ENCODE results near the gene THSD4.

THSD4 gene

GRCh38 chr15:71352125-71352524, 236.9 kb downstream of the THSD4 start:
- Histone ChIP-seq H3K4me2 (ENCODE audit: low read length) (no peak overlapping the region), H3K4me1 (ENCODE audit: control insufficient read depth, insufficient read depth, low read length) (peaks cover 2% of the 10 kb centered on the region), H3K4me3 (ENCODE audit: low read length) (no peak overlapping the region), H3K27me3 (ENCODE audit: control insufficient read depth, insufficient read depth, low read length) (no peaks in the 10 kb centered on the region), H3K36me3 (ENCODE audit: insufficient read depth, low read length) (peaks cover 6% of the 10 kb centered on the region), H3K9me3 (replicated peaks; ENCODE audit: low read length) (no peaks in the 10 kb centered on the region), H3K9ac (ENCODE audit: low read depth, low read length) (no peak overlapping the region)

- no peaks in the 10 kb centered on the region for H3K27me3 ChIP-seq (ENCODE audit: control insufficient read depth, insufficient read depth, low read length)
- no peaks in the 10 kb centered on the region for H3K9me3 ChIP-seq (replicated peaks; ENCODE audit: low read length)
- H3K4me1 ChIP-seq (ENCODE audit: control insufficient read depth, insufficient read depth, low read length) = peaks cover 4% of the 10 kb centered on the region
- H3K4me2 ChIP-seq (ENCODE audit: low read length) = no peak overlapping the region
- H3K36me3 ChIP-seq (ENCODE audit: insufficient read depth, low read length) = peaks cover 6% of the 10 kb centered on the region
- H3K4me3 ChIP-seq (ENCODE audit: low read length) = no peak overlapping the region
- H3K9ac ChIP-seq (ENCODE audit: low read depth, low read length) = no peak overlapping the region
These were observed 237.5 kb downstream of the THSD4 start for GRCh38 chr15:71352765-71353164.

GRCh38 chr15:71353171-71353570, 237.9 kb downstream of the THSD4 start:
- peaks cover 6% of the 10 kb centered on the region for H3K36me3 ChIP-seq (ENCODE audit: insufficient read depth, low read length)
- H3K4me2 ChIP-seq (ENCODE audit: low read length) = no peak overlapping the region
- no peak overlapping the region for H3K4me3 ChIP-seq (ENCODE audit: low read length)

GRCh38 chr15:71355268-71355667, 240.0 kb downstream of the THSD4 start:
- Histone ChIP-seq H3K4me3 (ENCODE audit: low read length) (no peak overlapping the region), H3K9ac (ENCODE audit: low read depth, low read length) (no peak overlapping the region), H3K27me3 (ENCODE audit: control insufficient read depth, insufficient read depth, low read length) (no peaks in the 10 kb centered on the region), H3K4me2 (ENCODE audit: low read length) (no peak overlapping the region), H3K36me3 (ENCODE audit: insufficient read depth, low read length) (peaks cover 6% of the 10 kb centered on the region), H3K9me3 (replicated peaks; ENCODE audit: low read length) (no peaks in the 10 kb centered on the region), H3K4me1 (ENCODE audit: control insufficient read depth, insufficient read depth, low read length) (peaks cover 4% of the 10 kb centered on the region)

More at GRCh38 chr15:71353171-71353570, 237.9 kb downstream of the THSD4 start:
- H3K9me3 ChIP-seq (replicated peaks; ENCODE audit: low read length) = no peaks in the 10 kb centered on the region
- H3K4me1 ChIP-seq (ENCODE audit: control insufficient read depth, insufficient read depth, low read length) = peaks cover 4% of the 10 kb centered on the region
- no peak overlapping the region for H3K9ac ChIP-seq (ENCODE audit: low read depth, low read length)
- no peaks in the 10 kb centered on the region for H3K27me3 ChIP-seq (ENCODE audit: control insufficient read depth, insufficient read depth, low read length)

GRCh38 chr15:71357321-71357732, 242.1 kb downstream of the THSD4 start:
- H3K4me3 ChIP-seq (ENCODE audit: low read length) = no peak overlapping the region
- H3K9ac ChIP-seq (ENCODE audit: low read depth, low read length) = no peak overlapping the region
- peaks cover 1% of the 10 kb centered on the region for H3K36me3 ChIP-seq (ENCODE audit: insufficient read depth, low read length)
- peaks cover 4% of the 10 kb centered on the region for H3K4me1 ChIP-seq (ENCODE audit: control insufficient read depth, insufficient read depth, low read length)
- H3K9me3 ChIP-seq (replicated peaks; ENCODE audit: low read length) = no peaks in the 10 kb centered on the region
- no peaks in the 10 kb centered on the region for H3K27me3 ChIP-seq (ENCODE audit: control insufficient read depth, insufficient read depth, low read length)
- H3K4me2 ChIP-seq (ENCODE audit: low read length) = no peak overlapping the region

- Histone ChIP-seq H3K36me3 (ENCODE audit: insufficient read depth, low read length) (no peaks in the 10 kb centered on the region), H3K4me3 (ENCODE audit: low read length) (no peak overlapping the region), H3K4me1 (ENCODE audit: control insufficient read depth, insufficient read depth, low read length) (peaks cover 4% of the 10 kb centered on the region), H3K27me3 (ENCODE audit: control insufficient read depth, insufficient read depth, low read length) (no peaks in the 10 kb centered on the region), H3K4me2 (ENCODE audit: low read length) (no peak overlapping the region), H3K9me3 (replicated peaks; ENCODE audit: low read length) (no peaks in the 10 kb centered on the region), H3K9ac (ENCODE audit: low read depth, low read length) (no peak overlapping the region)
These were observed 242.7 kb downstream of the THSD4 start for GRCh38 chr15:71357967-71358366.

- no peak overlapping the region for H3K9ac ChIP-seq (ENCODE audit: low read depth, low read length)
- no peaks in the 10 kb centered on the region for H3K9me3 ChIP-seq (replicated peaks; ENCODE audit: low read length)
- no peak overlapping the region for H3K4me3 ChIP-seq (ENCODE audit: low read length)
- peaks cover 4% of the 10 kb centered on the region for H3K4me1 ChIP-seq (ENCODE audit: control insufficient read depth, insufficient read depth, low read length)
- H3K4me2 ChIP-seq (ENCODE audit: low read length) = no peak overlapping the region
- H3K27me3 ChIP-seq (ENCODE audit: control insufficient read depth, insufficient read depth, low read length) = no peaks in the 10 kb centered on the region
- no peaks in the 10 kb centered on the region for H3K36me3 ChIP-seq (ENCODE audit: insufficient read depth, low read length)
These were observed 244.0 kb downstream of the THSD4 start for GRCh38 chr15:71359246-71359645.

- H3K36me3 ChIP-seq (ENCODE audit: insufficient read depth, low read length) = no peaks in the 10 kb centered on the region
- H3K27me3 ChIP-seq (ENCODE audit: control insufficient read depth, insufficient read depth, low read length) = no peaks in the 10 kb centered on the region
- H3K4me3 ChIP-seq (ENCODE audit: low read length) = no peak overlapping the region
- H3K4me1 ChIP-seq (ENCODE audit: control insufficient read depth, insufficient read depth, low read length) = no peaks in the 10 kb centered on the region
- H3K9me3 ChIP-seq (replicated peaks; ENCODE audit: low read length) = no peaks in the 10 kb centered on the region
- H3K4me2 ChIP-seq (ENCODE audit: low read length) = no peak overlapping the region
- H3K9ac ChIP-seq (ENCODE audit: low read depth, low read length) = no peak overlapping the region
These were observed 247.3 kb downstream of the THSD4 start for GRCh38 chr15:71362556-71362955.

GRCh38 chr15:71362987-71363968, 248.0 kb downstream of the THSD4 start:
- Histone ChIP-seq H3K4me2 (ENCODE audit: low read length) (no peak overlapping the region), H3K4me3 (ENCODE audit: low read length) (no peak overlapping the region), H3K9ac (ENCODE audit: low read depth, low read length) (no peak overlapping the region), H3K9me3 (replicated peaks; ENCODE audit: low read length) (no peaks in the 10 kb centered on the region), H3K36me3 (ENCODE audit: insufficient read depth, low read length) (no peaks in the 10 kb centered on the region), H3K4me1 (ENCODE audit: control insufficient read depth, insufficient read depth, low read length) (no peaks in the 10 kb centered on the region), H3K27me3 (ENCODE audit: control insufficient read depth, insufficient read depth, low read length) (no peaks in the 10 kb centered on the region)

GRCh38 chr15:71364117-71364584, 248.9 kb downstream of the THSD4 start:
- no peak overlapping the region for H3K4me3 ChIP-seq (ENCODE audit: low read length)
- H3K9ac ChIP-seq (ENCODE audit: low read depth, low read length) = no peak overlapping the region
- H3K27me3 ChIP-seq (ENCODE audit: control insufficient read depth, insufficient read depth, low read length) = no peaks in the 10 kb centered on the region
- H3K4me2 ChIP-seq (ENCODE audit: low read length) = no peak overlapping the region
- H3K9me3 ChIP-seq (replicated peaks; ENCODE audit: low read length) = no peaks in the 10 kb centered on the region
- H3K4me1 ChIP-seq (ENCODE audit: control insufficient read depth, insufficient read depth, low read length) = no peaks in the 10 kb centered on the region
- no peaks in the 10 kb centered on the region for H3K36me3 ChIP-seq (ENCODE audit: insufficient read depth, low read length)

- H3K4me1 ChIP-seq (ENCODE audit: control insufficient read depth, insufficient read depth, low read length) = no peaks in the 10 kb centered on the region
- no peaks in the 10 kb centered on the region for H3K27me3 ChIP-seq (ENCODE audit: control insufficient read depth, insufficient read depth, low read length)
- H3K4me3 ChIP-seq (ENCODE audit: low read length) = no peak overlapping the region
- H3K36me3 ChIP-seq (ENCODE audit: insufficient read depth, low read length) = no peaks in the 10 kb centered on the region
- H3K9me3 ChIP-seq (replicated peaks; ENCODE audit: low read length) = no peaks in the 10 kb centered on the region
- H3K9ac ChIP-seq (ENCODE audit: low read depth, low read length) = no peak overlapping the region
- no peak overlapping the region for H3K4me2 ChIP-seq (ENCODE audit: low read length)
These were observed 251.3 kb downstream of the THSD4 start for GRCh38 chr15:71366522-71366921.

- Histone ChIP-seq H3K4me3 (ENCODE audit: low read length) (no peak overlapping the region), H3K4me1 (ENCODE audit: control insufficient read depth, insufficient read depth, low read length) (no peaks in the 10 kb centered on the region), H3K9me3 (replicated peaks; ENCODE audit: low read length) (no peaks in the 10 kb centered on the region), H3K27me3 (ENCODE audit: control insufficient read depth, insufficient read depth, low read length) (no peaks in the 10 kb centered on the region), H3K4me2 (ENCODE audit: low read length) (no peak overlapping the region), H3K36me3 (ENCODE audit: insufficient read depth, low read length) (no peaks in the 10 kb centered on the region), H3K9ac (ENCODE audit: low read depth, low read length) (no peak overlapping the region)
These were observed 251.7 kb downstream of the THSD4 start for GRCh38 chr15:71366926-71367325.

Measured in skeletal muscle satellite cell (primary cell).